SK-N-SH treated with all-trans-retinoic acid at 6 μM for 48 hours (cell line): ENCODE results near the gene CFTR.

ENCODE experiments used
- OSR1 ChIP-seq: fragments of 250-450 bp; sonication (Bioruptor Pico); IDR thresholded peaks from 2 replicates; pipeline ENCODE4 v1.8.0; 2022; ENCODE audit warnings: moderate library complexity, mild to moderate bottlenecking, inconsistent platforms
- PATZ1 ChIP-seq: fragments of 250-450 bp; sonication (Bioruptor Pico); IDR thresholded peaks from 2 replicates; pipeline ENCODE4 v1.8.0; 2020; ENCODE audit warnings: mild to moderate bottlenecking, moderate library complexity, borderline replicate concordance
- SNAI2 ChIP-seq: fragments of 250-450 bp; sonication (Bioruptor Pico); IDR thresholded peaks from 2 replicates; pipeline ENCODE4 v1.5.0; 2020; ENCODE audit warnings: mild to moderate bottlenecking, moderate library complexity
- TCF4 ChIP-seq: fragments of 250-450 bp; sonication (Bioruptor Pico); IDR thresholded peaks from 2 replicates; pipeline ENCODE4 v1.8.0; 2021; ENCODE audit warnings: mild to moderate bottlenecking, moderate library complexity, borderline replicate concordance
- ZNF565 ChIP-seq: fragments of 450-650 bp; formaldehyde crosslinking; conservative IDR thresholded peaks from 2 replicates; pipeline ENCODE4 v1.5.0; 2020; ENCODE audit warnings: low read depth, mild to moderate bottlenecking, moderate library complexity
- ZNF70 ChIP-seq: fragments of 450-650 bp; formaldehyde crosslinking; IDR thresholded peaks from 2 replicates; pipeline ENCODE4 v1.5.0; 2020; ENCODE audit warnings: mild to moderate bottlenecking, moderate library complexity

GRCh38 chr7:117597755-117598154, 117.9 kb downstream of the CFTR start:
- TF ChIP-seq OSR1 (CRISPR knock-in tag) (no peak), SNAI2 (CRISPR knock-in tag) (no peak), PATZ1 (CRISPR knock-in tag) (no peak), ZNF565 (CRISPR knock-in tag) (no peak), ZNF70 (CRISPR knock-in tag) (no peak), TCF4 (CRISPR knock-in tag) (no peak)
